ENCODE measurements around the gene CDC14B. TPM values are rescaled to one million over a fixed set of nuclear protein-coding genes. Genes with fewer than 3 reads are reported as not detected.

The CDC14B gene
- total RNA-seq, 4 donors from 2014 or later = 45.9 to 59.8 (median 47.2) TPM

DNA sequence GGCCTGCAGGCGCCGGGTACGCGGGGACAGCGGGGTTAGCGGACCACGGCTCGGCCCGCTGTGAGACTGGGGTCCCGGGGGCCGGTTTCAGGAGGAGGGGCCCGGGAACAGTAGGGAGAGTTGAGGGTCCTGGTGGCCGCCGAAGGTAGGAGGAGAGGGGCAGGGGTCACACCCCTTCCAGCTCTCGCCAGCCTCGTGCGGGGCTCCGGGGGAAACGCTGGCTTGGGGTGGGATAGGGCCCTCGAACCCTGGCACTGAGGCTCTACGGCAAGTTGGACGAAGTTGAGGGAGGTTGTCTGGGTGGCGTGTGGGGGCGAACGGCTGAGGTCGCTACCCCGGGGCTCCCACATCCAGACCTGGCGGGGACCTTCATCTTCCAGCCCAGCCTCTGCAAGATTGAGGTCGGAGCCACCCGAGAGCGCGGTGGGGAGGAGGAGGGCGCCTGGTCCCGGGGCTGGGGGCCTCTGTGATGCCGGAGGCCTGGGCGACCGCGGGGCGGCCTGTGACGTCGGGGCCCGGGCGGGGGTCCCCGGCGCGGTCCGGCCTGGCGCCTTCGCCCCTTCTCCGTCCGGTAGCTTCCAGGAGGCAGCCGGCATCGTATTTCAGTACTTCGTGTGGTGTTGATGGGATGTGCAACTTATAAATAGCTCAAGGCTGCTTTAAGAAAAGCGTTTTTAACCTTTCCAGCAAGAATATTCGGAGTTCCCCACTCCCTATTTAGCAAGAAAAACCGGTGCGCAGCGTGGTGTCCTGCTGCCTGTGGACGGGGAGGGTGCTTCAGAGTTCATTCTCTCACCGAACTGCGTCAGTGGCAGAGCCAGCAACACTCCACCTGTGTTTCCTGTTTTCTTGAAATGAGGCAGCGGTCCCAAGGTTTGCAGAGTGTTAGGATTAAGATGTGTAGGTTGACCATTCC, 168.8 kb downstream of the CDC14B start:
- TF ChIP-seq, protein P1, sequence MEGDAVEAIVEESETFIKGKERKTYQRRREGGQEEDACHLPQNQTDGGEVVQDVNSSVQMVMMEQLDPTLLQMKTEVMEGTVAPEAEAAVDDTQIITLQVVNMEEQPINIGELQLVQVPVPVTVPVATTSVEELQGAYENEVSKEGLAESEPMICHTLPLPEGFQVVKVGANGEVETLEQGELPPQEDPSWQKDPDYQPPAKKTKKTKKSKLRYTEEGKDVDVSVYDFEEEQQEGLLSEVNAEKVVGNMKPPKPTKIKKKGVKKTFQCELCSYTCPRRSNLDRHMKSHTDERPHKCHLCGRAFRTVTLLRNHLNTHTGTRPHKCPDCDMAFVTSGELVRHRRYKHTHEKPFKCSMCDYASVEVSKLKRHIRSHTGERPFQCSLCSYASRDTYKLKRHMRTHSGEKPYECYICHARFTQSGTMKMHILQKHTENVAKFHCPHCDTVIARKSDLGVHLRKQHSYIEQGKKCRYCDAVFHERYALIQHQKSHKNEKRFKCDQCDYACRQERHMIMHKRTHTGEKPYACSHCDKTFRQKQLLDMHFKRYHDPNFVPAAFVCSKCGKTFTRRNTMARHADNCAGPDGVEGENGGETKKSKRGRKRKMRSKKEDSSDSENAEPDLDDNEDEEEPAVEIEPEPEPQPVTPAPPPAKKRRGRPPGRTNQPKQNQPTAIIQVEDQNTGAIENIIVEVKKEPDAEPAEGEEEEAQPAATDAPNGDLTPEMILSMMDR (IDR thresholded peaks at IDR 0.05; ENCODE audit: low read depth) = no peak

Other genes with a start within 250 kb of the CDC14B start
- gene SLC35D2, start 236.1 kb downstream of the CDC14B start, total RNA-seq = 10 to 100 TPM; 15.9 to 22.9 (median 17.6) TPM
- 1 to 10 TPM in 3 of 4 donors, under 1 TPM in 1; 0.49 to 2.1 (median 1.5) TPM for gene ZNF367, start 201.5 kb downstream of the CDC14B start, total RNA-seq
- 10 to 100 TPM; 15.1 to 32.8 (median 26.2) TPM for gene HABP4, start 169.7 kb downstream of the CDC14B start, total RNA-seq
- gene PRXL2C, start 35.5 kb upstream of the CDC14B start, total RNA-seq = 10 to 100 TPM; 20.5 to 44.3 (median 28.7) TPM
- 10 to 100 TPM; 11.5 to 20.5 (median 14.4) TPM for gene ZNF510, start 158.2 kb upstream of the CDC14B start, total RNA-seq
- 10 to 100 TPM in 1 of 4 donors, 1 to 10 TPM in 3; 8.6 to 16.6 (median 9.6) TPM for gene ZNF782, start 234.7 kb upstream of the CDC14B start, total RNA-seq